ENCODE measurements around the gene PRRC2B. TPM values are rescaled to one million over a fixed set of nuclear protein-coding genes. Genes with fewer than 3 reads are reported as not detected.
A peak's percentile ranks its signal among the peaks of the same experiment; 100 is the strongest.

Gene PRRC2B
- total RNA-seq, 4 donors from 2014 or later = 73.7 to 171 (median 98.9) TPM

DNA sequence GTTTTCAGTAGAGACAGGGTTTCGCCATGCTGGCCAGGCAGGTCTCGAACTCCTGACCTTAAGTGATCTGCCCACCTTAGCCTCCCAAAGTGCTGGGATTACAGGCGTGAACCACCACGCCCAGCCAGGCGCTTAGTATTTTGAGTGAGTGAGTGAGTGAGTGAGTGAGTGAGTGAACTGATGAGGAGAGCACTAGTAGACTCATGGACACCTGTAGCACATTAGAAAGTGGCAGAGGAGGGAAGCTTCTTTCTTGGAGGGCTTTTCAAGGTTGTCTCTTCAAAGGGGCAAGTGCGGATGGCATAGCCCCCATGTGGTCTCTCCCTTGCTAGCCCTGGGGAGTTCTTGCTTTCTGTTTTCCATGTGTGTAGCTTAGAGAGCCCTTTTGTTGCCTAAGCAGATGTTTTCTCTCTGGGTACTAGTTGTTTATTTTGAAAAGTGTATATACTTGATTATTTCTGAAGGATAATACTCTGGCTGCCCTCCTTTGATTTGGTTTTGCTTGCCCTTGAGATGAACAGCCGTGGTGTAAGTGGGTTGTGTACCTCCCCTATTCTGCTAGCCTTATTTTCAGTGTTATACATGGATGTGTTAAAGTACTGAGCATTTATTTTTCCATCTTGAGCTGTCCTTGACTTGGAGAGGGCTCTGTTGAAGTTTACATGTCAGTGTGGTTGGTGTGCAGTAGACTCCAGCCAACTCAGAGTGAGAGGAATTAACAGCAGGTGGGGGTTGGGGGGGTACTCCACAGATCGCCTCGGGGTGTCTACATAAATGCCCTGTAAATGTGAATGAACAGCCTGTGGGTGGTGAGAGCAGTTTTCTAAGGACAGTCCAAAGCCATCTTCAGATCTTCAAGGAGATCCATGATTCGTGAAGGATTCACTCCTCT, 35.5 kb downstream of the PRRC2B start:
- intact Hi-C loops (cut with DNase I; ENCODE audit: low total_unique reads) = loop anchor here (10.0 kb wide), 1 partner anchor 55 kb away; no protein-coding TSS in a partner anchor
- peaks cover 0 to 24% (median 9%) of the 10 kb centered on the region in 4 donors for H3K4me1 ChIP-seq

DNA sequence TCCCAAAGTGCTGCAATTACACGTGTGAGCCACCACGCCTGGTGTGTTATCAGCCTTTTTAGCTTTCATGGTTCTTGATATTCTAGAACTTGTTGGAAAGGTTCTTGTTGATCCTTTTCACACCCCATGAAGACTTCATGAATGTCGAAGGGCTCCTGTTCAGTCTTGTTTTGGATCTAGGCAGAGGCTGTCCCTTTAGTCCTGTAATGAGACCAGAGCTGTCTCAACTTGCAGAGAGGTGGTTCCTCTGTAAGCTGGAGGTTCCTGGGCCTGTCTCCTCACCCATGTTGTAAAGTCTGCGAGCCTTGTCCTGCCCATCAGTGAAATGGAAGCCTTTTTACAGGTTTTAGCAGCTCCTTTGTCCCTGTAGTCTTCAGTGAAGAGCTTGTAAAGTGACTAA, 38.2 kb downstream of the PRRC2B start:
- no peak overlapping the region for H3K27ac ChIP-seq
- in situ Hi-C loops (cut with MboI; ENCODE audit: low pct_ligation_motif_present in 1 of 4, low pct_unique_long_range_greater_than_20kb in 1 of 4, low sequenced_read_pairs in 3 of 4) = no loop called here
- H3K4me3 ChIP-seq = no peak overlapping the region
- 90 to 100% methylated on average over 2 to 4 of the region's 4 CpGs for WGBS, 2 donors (ENCODE audit: low coverage in 1 of 2)
- H3K9me3 ChIP-seq = no peaks in the 10 kb centered on the region
- intact Hi-C loops (cut with DNase I; ENCODE audit: low total_unique reads) = no loop called here
- no peaks in the 10 kb centered on the region for H3K27me3 ChIP-seq
- H3K36me3 ChIP-seq = peaks cover 0 to 24% (median 10%) of the 10 kb centered on the region in 4 donors
- DNase-seq = no peak
- peaks cover 0 to 24% (median 9%) of the 10 kb centered on the region in 4 donors for H3K4me1 ChIP-seq
- TF ChIP-seq EP300 (IDR thresholded peaks at IDR 0.05; ENCODE audit: low read depth) (no peak), POLR2AphosphoS5 (IDR thresholded peaks at IDR 0.05) (no peak), POLR2A (IDR thresholded peaks at IDR 0.05) (no peak)
- TF ChIP-seq, protein P1, sequence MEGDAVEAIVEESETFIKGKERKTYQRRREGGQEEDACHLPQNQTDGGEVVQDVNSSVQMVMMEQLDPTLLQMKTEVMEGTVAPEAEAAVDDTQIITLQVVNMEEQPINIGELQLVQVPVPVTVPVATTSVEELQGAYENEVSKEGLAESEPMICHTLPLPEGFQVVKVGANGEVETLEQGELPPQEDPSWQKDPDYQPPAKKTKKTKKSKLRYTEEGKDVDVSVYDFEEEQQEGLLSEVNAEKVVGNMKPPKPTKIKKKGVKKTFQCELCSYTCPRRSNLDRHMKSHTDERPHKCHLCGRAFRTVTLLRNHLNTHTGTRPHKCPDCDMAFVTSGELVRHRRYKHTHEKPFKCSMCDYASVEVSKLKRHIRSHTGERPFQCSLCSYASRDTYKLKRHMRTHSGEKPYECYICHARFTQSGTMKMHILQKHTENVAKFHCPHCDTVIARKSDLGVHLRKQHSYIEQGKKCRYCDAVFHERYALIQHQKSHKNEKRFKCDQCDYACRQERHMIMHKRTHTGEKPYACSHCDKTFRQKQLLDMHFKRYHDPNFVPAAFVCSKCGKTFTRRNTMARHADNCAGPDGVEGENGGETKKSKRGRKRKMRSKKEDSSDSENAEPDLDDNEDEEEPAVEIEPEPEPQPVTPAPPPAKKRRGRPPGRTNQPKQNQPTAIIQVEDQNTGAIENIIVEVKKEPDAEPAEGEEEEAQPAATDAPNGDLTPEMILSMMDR (IDR thresholded peaks at IDR 0.05) = no peak

More for the DNA sequence above, 35.5 kb downstream of the PRRC2B start:
- WGBS, 2 donors (ENCODE audit: low coverage in 1 of 2) = 69 to 79% methylated on average over 8 to 10 of the region's 10 CpGs
- DNase-seq = no peak
- no peak overlapping the region for H3K27ac ChIP-seq
- TF ChIP-seq EP300 (IDR thresholded peaks at IDR 0.05; ENCODE audit: low read depth) (no peak), POLR2A (IDR thresholded peaks at IDR 0.05) (no peak), POLR2AphosphoS5 (IDR thresholded peaks at IDR 0.05) (no peak)
- TF ChIP-seq, protein P1 (IDR thresholded peaks at IDR 0.05) = no peak
- no peaks in the 10 kb centered on the region for H3K9me3 ChIP-seq
- peaks cover 0 to 6% (median under 1%) of the 10 kb centered on the region in 4 donors for H3K36me3 ChIP-seq
- in situ Hi-C loops (cut with MboI; ENCODE audit: low pct_ligation_motif_present in 1 of 4, low pct_unique_long_range_greater_than_20kb in 1 of 4, low sequenced_read_pairs in 3 of 4) = no loop called here
- no peaks in the 10 kb centered on the region for H3K27me3 ChIP-seq
- no peak overlapping the region for H3K4me3 ChIP-seq

DNA sequence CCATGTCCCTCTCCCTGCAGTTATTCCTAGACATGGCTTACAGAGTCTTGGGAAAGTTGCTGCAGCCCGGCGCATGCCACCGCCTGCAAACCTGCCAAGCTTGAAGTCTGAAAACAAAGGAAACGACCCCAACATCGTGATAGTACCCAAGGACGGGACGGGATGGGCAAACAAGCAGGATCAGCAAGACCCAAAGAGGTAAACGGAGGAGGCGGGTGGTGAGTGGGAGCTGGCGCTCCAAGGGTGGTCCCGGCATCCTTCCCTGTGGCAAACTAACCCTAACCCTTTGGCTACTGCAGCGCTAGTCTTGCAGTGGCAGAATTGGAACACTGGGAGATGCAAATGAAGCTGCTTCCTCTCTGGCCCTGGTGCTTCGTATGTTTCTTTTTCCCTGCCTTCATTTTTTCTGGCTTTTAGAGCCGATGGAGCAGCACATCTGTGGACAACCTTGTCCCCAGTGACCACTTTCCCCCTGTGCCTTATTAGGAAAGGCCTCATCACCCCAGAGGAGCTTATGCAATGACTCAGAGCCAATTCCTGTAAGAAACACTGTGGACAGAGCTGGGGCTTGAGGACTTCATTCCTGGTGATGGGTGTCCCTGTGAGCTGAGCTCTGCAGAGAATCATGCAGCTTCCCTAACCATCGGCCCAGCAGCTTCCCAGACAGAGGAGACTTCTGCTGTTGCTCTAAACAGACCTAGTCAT, 38.9 kb downstream of the PRRC2B start:
- H3K9me3 ChIP-seq = no peaks in the 10 kb centered on the region
- TF ChIP-seq, protein P1 (IDR thresholded peaks at IDR 0.05) = no peak
- no peak for TF ChIP-seq POLR2A (IDR thresholded peaks at IDR 0.05)
- TF ChIP-seq POLR2AphosphoS5 (IDR thresholded peaks at IDR 0.05) = no peak
- no peak for TF ChIP-seq EP300 (IDR thresholded peaks at IDR 0.05; ENCODE audit: low read depth)
- H3K4me3 ChIP-seq = no peak overlapping the region
- H3K27ac ChIP-seq = peak overlapping the region in 3 of 4 donors; percentile 37 to 54 (median 41)
- H3K36me3 ChIP-seq = peaks cover 0 to 26% (median 11%) of the 10 kb centered on the region in 4 donors
- 84 to 100% methylated on average over 3 to 15 of the region's 15 CpGs for WGBS, 2 donors (ENCODE audit: low coverage in 1 of 2)
- in situ Hi-C loops (cut with MboI; ENCODE audit: low pct_ligation_motif_present in 1 of 4, low pct_unique_long_range_greater_than_20kb in 1 of 4, low sequenced_read_pairs in 3 of 4) = no loop called here
- intact Hi-C loops (cut with DNase I; ENCODE audit: low total_unique reads) = no loop called here
- peaks cover 0 to 24% (median 9%) of the 10 kb centered on the region in 4 donors for H3K4me1 ChIP-seq
- H3K27me3 ChIP-seq = no peaks in the 10 kb centered on the region
- no peak for DNase-seq

DNA sequence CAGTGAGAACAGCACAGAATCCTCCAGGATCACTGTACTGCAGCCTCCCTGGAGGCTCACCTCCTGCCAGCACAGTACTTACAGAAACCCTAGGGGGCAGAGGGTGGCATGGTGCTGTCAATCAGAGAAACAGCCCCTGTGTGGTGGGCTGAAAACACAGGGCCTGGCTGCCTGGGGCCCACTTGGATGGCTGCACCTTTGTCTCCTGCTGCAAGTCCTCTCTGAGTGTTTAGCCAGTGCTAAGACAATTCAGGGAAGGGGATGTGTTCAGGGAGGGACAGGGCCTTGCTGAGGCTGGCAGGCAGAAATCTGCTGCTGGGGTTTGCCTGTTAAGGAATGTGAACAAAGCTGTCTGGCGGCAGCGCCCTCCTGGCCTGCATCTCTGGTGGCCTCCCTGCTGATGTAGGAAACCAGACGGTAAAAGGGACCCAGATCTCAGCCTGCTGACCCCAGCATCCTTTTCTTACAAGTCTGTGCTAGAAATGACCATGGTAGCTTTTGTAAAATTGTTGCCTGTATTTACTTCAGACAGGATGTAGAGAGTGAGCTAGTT, 39.5 kb downstream of the PRRC2B start:
- H3K4me3 ChIP-seq = no peak overlapping the region
- in situ Hi-C loops (cut with MboI; ENCODE audit: low pct_ligation_motif_present in 1 of 4, low pct_unique_long_range_greater_than_20kb in 1 of 4, low sequenced_read_pairs in 3 of 4) (no loop called here), intact Hi-C loops (cut with DNase I; ENCODE audit: low total_unique reads) (no loop called here)
- H3K27me3 ChIP-seq = no peaks in the 10 kb centered on the region
- peaks cover 0 to 28% (median 11%) of the 10 kb centered on the region in 4 donors for H3K36me3 ChIP-seq
- 83% methylated on average over 3 of the region's 3 CpGs; no CpG with 5 or more reads in 1 of the 2 donors for WGBS, 2 donors (ENCODE audit: low coverage in 1 of 2)
- no peak for DNase-seq
- peak overlapping the region; percentile 3 to 54 (median 39) for H3K27ac ChIP-seq
- no peaks in the 10 kb centered on the region for H3K9me3 ChIP-seq
- TF ChIP-seq, protein P1 (IDR thresholded peaks at IDR 0.05) = no peak
- TF ChIP-seq POLR2AphosphoS5 (IDR thresholded peaks at IDR 0.05) = no peak
- TF ChIP-seq POLR2A (IDR thresholded peaks at IDR 0.05) = no peak
- no peak for TF ChIP-seq EP300 (IDR thresholded peaks at IDR 0.05; ENCODE audit: low read depth)
- H3K4me1 ChIP-seq = peaks cover 0 to 23% (median 9%) of the 10 kb centered on the region in 4 donors

Data from transverse colon (tissue), 4 donors.